ENCODE results near the gene PACRG. TPM values are rescaled to one million over a fixed set of nuclear protein-coding genes. Genes with fewer than 3 reads are reported as not detected.

PACRG gene
- total RNA-seq, 4 donors from 2014 or later: 1.5 to 10.4 (median 2.1) TPM

DNA sequence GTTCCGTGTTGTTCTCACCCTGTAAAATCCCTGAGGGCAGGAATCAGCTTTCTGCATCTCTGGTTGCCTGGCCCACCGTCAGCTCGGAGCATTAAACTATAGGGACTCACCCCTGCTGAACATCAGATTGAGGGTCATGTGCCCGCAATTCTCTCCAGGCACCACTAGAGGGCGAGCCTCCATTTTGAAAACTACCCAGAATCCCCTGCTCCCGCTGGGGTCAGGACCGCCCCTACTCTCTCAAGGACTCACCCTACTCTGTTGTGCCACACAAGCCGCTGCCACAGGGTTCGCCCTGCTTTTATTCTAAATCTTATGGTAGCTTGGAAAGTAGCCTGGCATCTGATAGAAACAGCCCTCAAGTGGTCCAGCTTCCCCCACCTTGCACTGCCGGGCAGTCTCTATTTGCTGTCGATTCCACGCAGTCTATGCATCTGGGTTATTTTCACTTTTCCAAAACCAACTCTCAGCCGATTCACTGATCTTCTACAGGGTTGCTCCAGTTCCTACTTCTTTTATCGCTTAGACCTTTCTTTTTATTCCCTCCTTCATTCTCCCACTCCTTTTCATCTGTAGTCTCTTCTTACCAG, 442.6 kb downstream of the PACRG start:
- no peak for DNase-seq (ENCODE audit: low spot score in 2 of 2)
- TF ChIP-seq, protein P1, sequence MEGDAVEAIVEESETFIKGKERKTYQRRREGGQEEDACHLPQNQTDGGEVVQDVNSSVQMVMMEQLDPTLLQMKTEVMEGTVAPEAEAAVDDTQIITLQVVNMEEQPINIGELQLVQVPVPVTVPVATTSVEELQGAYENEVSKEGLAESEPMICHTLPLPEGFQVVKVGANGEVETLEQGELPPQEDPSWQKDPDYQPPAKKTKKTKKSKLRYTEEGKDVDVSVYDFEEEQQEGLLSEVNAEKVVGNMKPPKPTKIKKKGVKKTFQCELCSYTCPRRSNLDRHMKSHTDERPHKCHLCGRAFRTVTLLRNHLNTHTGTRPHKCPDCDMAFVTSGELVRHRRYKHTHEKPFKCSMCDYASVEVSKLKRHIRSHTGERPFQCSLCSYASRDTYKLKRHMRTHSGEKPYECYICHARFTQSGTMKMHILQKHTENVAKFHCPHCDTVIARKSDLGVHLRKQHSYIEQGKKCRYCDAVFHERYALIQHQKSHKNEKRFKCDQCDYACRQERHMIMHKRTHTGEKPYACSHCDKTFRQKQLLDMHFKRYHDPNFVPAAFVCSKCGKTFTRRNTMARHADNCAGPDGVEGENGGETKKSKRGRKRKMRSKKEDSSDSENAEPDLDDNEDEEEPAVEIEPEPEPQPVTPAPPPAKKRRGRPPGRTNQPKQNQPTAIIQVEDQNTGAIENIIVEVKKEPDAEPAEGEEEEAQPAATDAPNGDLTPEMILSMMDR (IDR thresholded peaks at IDR 0.05): peak; percentile 14 to 39 (median 21)
- no peak for TF ChIP-seq EP300 (IDR thresholded peaks at IDR 0.05)
- no peaks in the 10 kb centered on the region for H3K27me3 ChIP-seq
- 86 to 92% methylated on average over 14 of the region's 14 CpGs for WGBS, 2 donors
- no peak overlapping the region for H3K27ac ChIP-seq
- H3K4me1 ChIP-seq: peaks cover 0 to under 1% (median 0%) of the 10 kb centered on the region in 4 donors
- peaks cover 0 to 13% (median 0%) of the 10 kb centered on the region in 4 donors for H3K9me3 ChIP-seq
- no peak overlapping the region for H3K4me3 ChIP-seq
- H3K36me3 ChIP-seq: no peaks in the 10 kb centered on the region

DNA sequence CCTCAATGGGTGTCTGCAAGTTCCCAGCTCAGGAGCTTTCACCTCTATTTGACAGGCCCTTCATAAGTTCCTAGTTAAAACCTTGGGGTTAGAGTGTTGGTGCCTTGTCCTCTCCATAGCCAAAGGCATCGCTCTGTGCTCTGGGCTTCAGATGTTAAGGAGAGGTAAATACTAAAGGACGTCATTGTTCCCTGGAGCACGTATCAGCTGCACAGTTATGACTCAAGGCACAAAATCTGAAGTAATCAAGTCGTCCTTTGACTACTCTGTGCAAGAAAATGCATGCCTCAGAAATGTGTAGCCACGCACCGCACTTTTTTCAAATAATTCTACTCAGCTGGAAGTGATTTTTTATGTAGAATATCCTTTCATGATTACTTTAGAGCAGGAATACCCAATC, 446.0 kb downstream of the PACRG start:
- WGBS, 2 donors: 63 to 71% methylated on average over 6 of the region's 6 CpGs

DNA sequence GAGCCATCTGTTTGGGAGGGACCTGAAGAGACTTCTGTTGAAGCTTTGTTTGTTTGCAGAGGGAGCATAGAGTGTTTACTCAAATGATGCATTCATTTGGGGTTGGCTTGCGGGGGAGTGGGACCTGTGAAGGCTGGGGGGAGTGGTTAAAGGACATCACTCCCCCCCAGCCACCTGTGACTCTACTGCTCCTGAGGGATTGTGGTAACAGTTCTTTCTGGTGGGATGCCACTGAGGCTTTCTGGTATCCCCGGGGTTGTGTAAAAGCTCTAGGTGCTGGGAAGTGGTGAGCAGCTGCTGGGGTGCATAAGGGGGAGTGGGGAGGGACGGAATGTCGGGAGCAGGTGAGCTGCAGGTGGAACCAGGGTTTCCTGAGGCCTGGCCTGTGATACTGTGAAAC, 447.5 kb downstream of the PACRG start:
- WGBS, 2 donors: 65 to 67% methylated on average over 4 of the region's 4 CpGs
- no peak for DNase-seq (ENCODE audit: low spot score in 2 of 2)
- no peak overlapping the region for H3K4me3 ChIP-seq
- H3K27me3 ChIP-seq: no peaks in the 10 kb centered on the region
- H3K4me1 ChIP-seq: peaks cover 0 to 12% (median 0%) of the 10 kb centered on the region in 4 donors
- no peaks in the 10 kb centered on the region for H3K36me3 ChIP-seq
- H3K27ac ChIP-seq: peak overlapping the region in 1 of 4 donors; percentile 29
- TF ChIP-seq EP300 (IDR thresholded peaks at IDR 0.05): no peak
- TF ChIP-seq POLR2A (IDR thresholded peaks at IDR 0.05): no peak
- TF ChIP-seq, protein P1 (IDR thresholded peaks at IDR 0.05): no peak
- peaks cover 0 to 2% (median 0%) of the 10 kb centered on the region in 4 donors for H3K9me3 ChIP-seq

More for the DNA sequence above, 446.0 kb downstream of the PACRG start:
- DNase-seq (ENCODE audit: low spot score in 2 of 2): no peak
- no peak overlapping the region for H3K27ac ChIP-seq
- no peaks in the 10 kb centered on the region for H3K36me3 ChIP-seq
- TF ChIP-seq, protein P1 (IDR thresholded peaks at IDR 0.05): no peak
- TF ChIP-seq POLR2A (IDR thresholded peaks at IDR 0.05): no peak
- no peak for TF ChIP-seq EP300 (IDR thresholded peaks at IDR 0.05)
- peaks cover 0 to 13% (median 0%) of the 10 kb centered on the region in 4 donors for H3K9me3 ChIP-seq
- peaks cover 0 to 5% (median 0%) of the 10 kb centered on the region in 4 donors for H3K4me1 ChIP-seq
- H3K27me3 ChIP-seq: no peaks in the 10 kb centered on the region
- no peak overlapping the region for H3K4me3 ChIP-seq

DNA sequence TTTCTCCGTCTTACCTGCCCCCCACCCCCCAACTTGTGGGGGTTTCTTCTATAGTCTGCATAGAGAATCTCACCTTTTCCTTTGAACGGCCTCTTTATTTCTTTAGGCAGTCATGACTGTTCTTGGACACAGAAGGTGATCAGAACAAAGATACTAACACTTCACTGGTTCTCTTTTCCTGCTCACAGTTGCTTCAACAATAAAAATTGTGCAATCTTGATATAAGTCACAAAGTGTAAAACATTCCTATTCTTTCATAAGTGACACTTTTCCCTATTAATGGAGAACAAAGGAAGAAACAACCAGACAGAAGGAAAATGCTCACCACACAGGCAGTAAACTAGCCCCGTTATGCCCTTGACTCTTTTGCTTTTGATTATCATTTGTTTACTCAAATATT, 448.3 kb downstream of the PACRG start:
- Histone ChIP-seq H3K4me3 (no peak overlapping the region), H3K27me3 (no peaks in the 10 kb centered on the region), H3K27ac (peak overlapping the region in 2 of 4 donors; percentile 9 to 35), H3K36me3 (no peaks in the 10 kb centered on the region), H3K9me3 (no peaks in the 10 kb centered on the region), H3K4me1 (peaks cover 0 to 20% (median 2%) of the 10 kb centered on the region in 4 donors)
- no peak for TF ChIP-seq EP300 (IDR thresholded peaks at IDR 0.05)
- 69 to 79% methylated on average over 3 of the region's 3 CpGs for WGBS, 2 donors
- DNase-seq (ENCODE audit: low spot score in 2 of 2): no peak

DNA sequence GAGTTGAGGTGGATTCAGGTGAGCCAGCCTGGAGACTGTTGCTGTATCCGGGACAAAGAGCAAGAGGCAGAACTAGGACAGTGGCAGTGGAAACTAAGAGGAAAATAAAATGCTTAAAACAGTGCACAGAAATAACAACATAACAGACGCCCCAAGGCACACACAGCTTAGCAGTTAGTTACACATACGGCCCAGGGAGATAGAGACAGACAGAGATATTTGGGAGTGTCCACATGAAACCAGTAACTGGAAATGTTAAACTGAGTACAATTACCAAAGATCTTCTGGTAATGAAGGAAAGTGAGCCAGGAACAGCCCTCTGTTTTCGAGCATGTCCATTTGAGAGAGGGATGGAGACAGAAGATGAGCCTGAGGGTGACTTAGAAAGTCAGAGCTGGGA, 449.2 kb downstream of the PACRG start:
- TF ChIP-seq, protein P1 (IDR thresholded peaks at IDR 0.05): no peak
- TF ChIP-seq POLR2A (IDR thresholded peaks at IDR 0.05) (no peak), EP300 (IDR thresholded peaks at IDR 0.05) (no peak)

More for the DNA sequence above, 449.2 kb downstream of the PACRG start:
- Histone ChIP-seq H3K9me3 (no peaks in the 10 kb centered on the region), H3K4me1 (peaks cover 0 to 27% (median 6%) of the 10 kb centered on the region in 4 donors), H3K27me3 (no peaks in the 10 kb centered on the region), H3K36me3 (no peaks in the 10 kb centered on the region), H3K27ac (peak overlapping the region in 1 of 4 donors; percentile 35), H3K4me3 (no peak overlapping the region)
- WGBS, 2 donors: 89 to 91% methylated on average over 4 of the region's 4 CpGs
- no peak for DNase-seq (ENCODE audit: low spot score in 2 of 2)
